TTC549 (cell line): ENCODE data around the gene FDX2.
"Not testable (repeated sequence)": the region's sequence is repeated elsewhere in the genome, so short reads cannot be mapped to it uniquely, and the experiment has no call there.

ENCODE experiments used
- FAIRE-seq: peaks from 2 replicates; lab custom pipeline; 2012; peaks lifted over from hg19 to GRCh38; lab: Jason Lieb, UNC

The FDX2 gene

GRCh38 chr19:10315335-10316214 lies at the start of gene FDX2:
TSS of gene FDX2 (minus strand) at chr19:10316015. CDS start at chr19:10315996, 19 bp downstream.
- FAIRE-seq = no peak

GRCh38 chr19:10365518-10365917 lies 49.7 kb upstream of the FDX2 start:
- FAIRE-seq = no peak

GRCh38 chr19:10364644-10365043 lies 48.8 kb upstream of the FDX2 start:
- FAIRE-seq = no peak

GRCh38 chr19:10363789-10364281 lies 48.0 kb upstream of the FDX2 start:
- no peak for FAIRE-seq

- FAIRE-seq = no peak
Observed at GRCh38 chr19:10362259-10362658, 46.4 kb upstream of the FDX2 start.

GRCh38 chr19:10361569-10362011 lies 45.8 kb upstream of the FDX2 start:
- FAIRE-seq = no peak

- FAIRE-seq = no peak
Observed at GRCh38 chr19:10356431-10356830, 40.6 kb upstream of the FDX2 start.

- FAIRE-seq = no peak
Observed at GRCh38 chr19:10353793-10354391, 38.1 kb upstream of the FDX2 start.

- FAIRE-seq = no peak
Observed at GRCh38 chr19:10352764-10353671, 37.2 kb upstream of the FDX2 start.

- no peak for FAIRE-seq
Observed at GRCh38 chr19:10346509-10346908, 30.7 kb upstream of the FDX2 start.

- FAIRE-seq = no peak
Observed at GRCh38 chr19:10344780-10345179, 29.0 kb upstream of the FDX2 start.

GRCh38 chr19:10343495-10343894 lies 27.7 kb upstream of the FDX2 start:
- FAIRE-seq = no peak

- FAIRE-seq = no peak
Observed at GRCh38 chr19:10339977-10340376, 24.2 kb upstream of the FDX2 start.

- FAIRE-seq = no peak
Observed at GRCh38 chr19:10339380-10339960, 23.7 kb upstream of the FDX2 start, which contains the start of gene ICAM3. TSS of gene ICAM3 (minus strand) at chr19:10339624. CDS start at chr19:10339614, 10 bp downstream.

- FAIRE-seq = no peak
Observed at GRCh38 chr19:10338940-10339339, 23.1 kb upstream of the FDX2 start.

- not testable (repeated sequence) for FAIRE-seq
Observed at GRCh38 chr19:10336725-10337124, 20.9 kb upstream of the FDX2 start.

GRCh38 chr19:10335352-10335985 lies 19.7 kb upstream of the FDX2 start:
- no peak for FAIRE-seq

GRCh38 chr19:10334588-10335351 lies 19.0 kb upstream of the FDX2 start:
- FAIRE-seq = peak; percentile 78

- no peak for FAIRE-seq
Observed at GRCh38 chr19:10333758-10334587, 18.2 kb upstream of the FDX2 start.
